Neural cell (in vitro differentiated cells): ENCODE measurements around the gene COX7B2.

Experiments used
- CTCF ChIP-seq: fragments of 450-650 bp; IDR thresholded peaks from 2 replicates; pipeline ENCODE4 v1.5.1; 2014; ENCODE audit warnings: antibody characterized with exemption, mild to moderate bottlenecking, moderate library complexity; ENCODE audit not compliant: poor library complexity, severe bottlenecking
- EP300 ChIP-seq: fragments of 450-650 bp; conservative IDR thresholded peaks from 2 replicates; pipeline ENCODE4 v1.6.1; 2014; ENCODE audit warnings: antibody characterized with exemption, mild to moderate bottlenecking, moderate library complexity; ENCODE audit not compliant: poor library complexity, severe bottlenecking
- EZH2 ChIP-seq: fragments of 200-600, 300-800 bp; shearing (Covaris generic), sonication (generic); IDR thresholded peaks from 2 replicates; pipeline ENCODE4 v1.6.1; 2014; ENCODE audit warnings: antibody characterized with exemption, low read length, borderline replicate concordance, mild to moderate bottlenecking; ENCODE audit not compliant: insufficient read depth, poor library complexity, severe bottlenecking
- POLR2AphosphoS5 ChIP-seq: IDR thresholded peaks from 2 replicates; pipeline ENCODE4 v1.6.1; 2012
- RAD21 ChIP-seq: fragments of 450-650 bp; conservative IDR thresholded peaks from 2 replicates; pipeline ENCODE4 v1.6.1; 2014; ENCODE audit warnings: antibody characterized with exemption, mild to moderate bottlenecking, moderate library complexity
- TF ChIP-seq, protein P1 (sequence below): IDR thresholded peaks from 2 replicates; pipeline ENCODE4 v1.6.1; 2012; ENCODE audit warnings: borderline replicate concordance

- TF ChIP-seq EP300 (no peak), RAD21 (no peak), CTCF (no peak), EZH2 (no peak), POLR2AphosphoS5 (no peak)
- TF ChIP-seq, protein P1, sequence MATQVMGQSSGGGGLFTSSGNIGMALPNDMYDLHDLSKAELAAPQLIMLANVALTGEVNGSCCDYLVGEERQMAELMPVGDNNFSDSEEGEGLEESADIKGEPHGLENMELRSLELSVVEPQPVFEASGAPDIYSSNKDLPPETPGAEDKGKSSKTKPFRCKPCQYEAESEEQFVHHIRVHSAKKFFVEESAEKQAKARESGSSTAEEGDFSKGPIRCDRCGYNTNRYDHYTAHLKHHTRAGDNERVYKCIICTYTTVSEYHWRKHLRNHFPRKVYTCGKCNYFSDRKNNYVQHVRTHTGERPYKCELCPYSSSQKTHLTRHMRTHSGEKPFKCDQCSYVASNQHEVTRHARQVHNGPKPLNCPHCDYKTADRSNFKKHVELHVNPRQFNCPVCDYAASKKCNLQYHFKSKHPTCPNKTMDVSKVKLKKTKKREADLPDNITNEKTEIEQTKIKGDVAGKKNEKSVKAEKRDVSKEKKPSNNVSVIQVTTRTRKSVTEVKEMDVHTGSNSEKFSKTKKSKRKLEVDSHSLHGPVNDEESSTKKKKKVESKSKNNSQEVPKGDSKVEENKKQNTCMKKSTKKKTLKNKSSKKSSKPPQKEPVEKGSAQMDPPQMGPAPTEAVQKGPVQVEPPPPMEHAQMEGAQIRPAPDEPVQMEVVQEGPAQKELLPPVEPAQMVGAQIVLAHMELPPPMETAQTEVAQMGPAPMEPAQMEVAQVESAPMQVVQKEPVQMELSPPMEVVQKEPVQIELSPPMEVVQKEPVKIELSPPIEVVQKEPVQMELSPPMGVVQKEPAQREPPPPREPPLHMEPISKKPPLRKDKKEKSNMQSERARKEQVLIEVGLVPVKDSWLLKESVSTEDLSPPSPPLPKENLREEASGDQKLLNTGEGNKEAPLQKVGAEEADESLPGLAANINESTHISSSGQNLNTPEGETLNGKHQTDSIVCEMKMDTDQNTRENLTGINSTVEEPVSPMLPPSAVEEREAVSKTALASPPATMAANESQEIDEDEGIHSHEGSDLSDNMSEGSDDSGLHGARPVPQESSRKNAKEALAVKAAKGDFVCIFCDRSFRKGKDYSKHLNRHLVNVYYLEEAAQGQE: no peak
Observed at GRCh38 chr4:46952451-46952850, 43.4 kb upstream of the COX7B2 start.
